Stimulated activated CD4-positive, alpha-beta T cell treated with anti-CD3 and anti-CD28 coated beads, Interleukin-15, amount 100 ng/mL, for 1 hour (primary cell): ENCODE measurements around the gene CSF1R.

Source experiments
- DNase-seq, 2 donors: peaks; one replicate each; pipeline ENCODE4 v3.0.0-alpha.2; 2020; ENCODE audit warnings: low read depth in 1 of 2, low spot score in 1 of 2

CSF1R gene

DNA sequence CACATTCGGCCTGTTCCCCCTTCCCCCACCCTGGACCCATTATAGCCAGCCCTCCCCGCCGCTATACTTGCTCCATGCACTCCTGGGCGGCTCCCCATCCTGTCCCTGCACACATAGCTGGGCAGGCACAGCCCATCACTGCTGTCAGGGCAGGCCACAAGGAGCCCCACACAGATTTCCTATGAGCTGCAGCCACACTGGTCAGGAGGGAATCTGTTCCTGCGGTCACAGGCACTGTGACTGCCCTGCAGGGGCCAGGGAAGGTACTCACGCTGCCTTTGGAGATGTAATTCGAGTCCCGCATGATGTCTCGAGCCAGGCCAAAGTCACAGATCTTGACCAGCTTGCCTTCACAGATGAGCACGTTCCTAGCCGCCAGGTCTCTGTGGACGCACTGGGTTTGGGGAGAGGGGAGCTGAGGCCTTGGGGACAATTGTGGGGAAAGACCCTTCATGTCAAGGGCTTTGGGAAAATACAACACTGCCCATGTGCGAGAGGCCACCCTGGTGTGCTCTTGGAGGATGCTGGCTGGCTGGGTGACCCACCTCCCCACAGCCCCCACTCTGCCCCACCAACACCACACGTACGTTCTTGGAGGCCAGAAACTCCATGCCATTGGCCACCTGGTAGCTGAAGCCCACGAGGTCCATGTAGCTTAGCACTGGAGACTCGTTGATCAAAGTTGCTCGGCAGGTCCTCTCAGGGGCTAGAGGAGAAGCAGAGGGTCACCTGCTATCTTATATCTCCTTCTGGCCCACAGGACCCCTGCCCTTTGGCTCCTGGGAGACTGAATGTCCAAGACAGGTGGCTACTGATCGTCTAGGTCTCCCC is 34.5 kb upstream of the CSF1R start:
- DNase-seq, result no peak

GRCh38 chr5:150120062-150120441 is 33.7 kb upstream of the CSF1R start:
- no peak for DNase-seq

GRCh38 chr5:150119421-150120061 is 33.2 kb upstream of the CSF1R start:
- no peak for DNase-seq

DNA sequence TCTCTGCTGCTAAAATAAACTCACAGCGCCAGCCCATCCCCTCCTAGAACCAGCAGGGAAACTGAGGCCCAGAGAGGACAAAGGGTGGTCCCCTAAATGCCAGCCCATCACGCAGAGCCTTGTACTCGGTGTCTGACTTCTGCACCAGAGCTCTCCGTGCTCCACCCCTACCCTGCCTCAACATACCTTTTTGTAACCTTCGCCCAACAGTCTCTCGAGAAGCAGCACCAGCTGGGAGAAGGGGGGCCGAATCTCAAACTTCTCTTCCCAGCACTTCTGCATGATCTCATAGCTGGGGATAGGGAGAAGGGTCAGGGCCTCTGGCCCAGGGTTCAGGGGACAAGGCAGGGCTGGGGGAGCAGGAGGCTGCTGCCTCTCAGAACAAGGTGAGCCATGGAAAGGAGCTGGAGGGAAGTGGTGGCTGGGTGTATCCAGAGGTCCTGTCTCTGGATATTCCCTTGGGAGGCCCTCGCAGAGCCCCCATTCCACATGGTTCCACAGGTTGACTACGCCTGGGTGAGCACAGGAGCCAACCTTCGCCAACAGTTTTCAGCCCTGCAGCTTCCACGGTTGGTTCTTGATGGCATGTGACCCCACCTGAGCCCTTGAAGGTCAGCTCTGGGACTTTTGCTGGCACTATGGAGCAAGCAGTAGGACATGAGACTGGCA is 32.3 kb upstream of the CSF1R start:
- DNase-seq, result no peak

GRCh38 chr5:150117945-150118560 is 31.7 kb upstream of the CSF1R start:
- no peak for DNase-seq

DNA sequence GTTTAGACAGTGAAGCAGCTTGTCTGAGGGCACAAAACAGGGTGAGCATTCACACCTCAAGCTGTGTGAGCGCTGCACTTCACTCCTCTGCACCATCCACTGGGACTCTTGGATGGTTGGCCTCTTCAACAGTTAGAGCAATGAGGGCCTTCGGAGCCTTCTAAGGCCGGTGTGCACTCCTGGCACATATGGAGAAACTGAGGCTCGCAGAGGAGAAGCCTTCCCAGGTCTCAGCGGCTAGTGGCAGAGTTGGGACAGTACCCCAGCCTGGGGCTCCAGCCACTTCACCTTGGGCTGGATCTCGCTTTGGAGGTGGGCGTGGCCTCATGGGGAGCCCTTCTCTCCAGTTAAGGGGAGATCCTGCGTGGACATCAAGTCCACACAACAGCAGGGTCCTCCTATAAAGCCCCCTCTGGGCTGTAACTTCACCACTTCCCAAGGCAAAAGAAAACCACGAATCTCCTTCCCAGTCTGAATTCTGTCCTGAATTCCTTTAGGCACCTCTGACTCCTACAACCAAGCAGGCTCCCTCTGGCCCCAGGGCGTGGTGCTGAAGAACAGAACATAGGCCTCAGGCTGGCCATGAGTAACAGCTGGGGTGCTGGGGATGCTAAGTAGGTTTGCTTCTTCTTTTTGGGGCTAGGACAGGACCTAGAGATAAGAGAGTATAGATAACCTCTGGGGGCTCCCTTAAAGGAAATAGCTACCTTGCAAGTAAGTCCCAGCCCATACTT is 30.5 kb upstream of the CSF1R start:
- DNase-seq, result no peak

- DNase-seq, result no peak
These were observed 28.5 kb upstream of the CSF1R start for GRCh38 chr5:150114773-150115408.

DNA sequence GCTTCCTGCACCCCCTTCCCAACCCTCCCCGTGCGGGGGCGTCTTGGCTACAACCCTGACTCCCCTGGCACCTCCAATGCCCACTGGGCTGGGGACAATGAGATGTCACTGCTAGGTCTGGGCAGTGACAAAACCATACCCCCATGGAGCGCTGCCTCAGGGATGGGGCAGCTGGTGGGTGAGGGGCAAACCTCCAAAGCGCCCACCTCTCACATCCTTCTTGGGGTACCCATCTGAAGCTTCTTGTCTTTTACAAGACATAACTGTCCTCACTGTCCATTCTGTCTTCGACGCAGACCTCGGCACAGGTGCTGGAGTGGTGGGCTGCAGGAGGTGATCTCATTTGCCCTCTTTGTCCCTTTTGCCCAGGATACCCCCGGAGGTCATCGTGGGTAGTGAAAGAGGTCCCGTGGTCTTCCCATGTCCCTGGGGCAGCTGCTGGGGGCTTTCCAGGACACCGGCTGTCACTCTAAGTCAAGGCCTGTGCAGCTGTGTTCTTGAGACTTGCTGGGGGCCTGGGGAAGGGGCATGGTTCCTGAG is 27.8 kb upstream of the CSF1R start:
- no peak for DNase-seq

- DNase-seq, result no peak
These were observed 26.8 kb upstream of the CSF1R start for GRCh38 chr5:150113047-150113744.

- DNase-seq, result no peak
These were observed 26.1 kb upstream of the CSF1R start for GRCh38 chr5:150112201-150113046.

GRCh38 chr5:150111122-150111521 is 24.8 kb upstream of the CSF1R start:
- DNase-seq, result no peak

GRCh38 chr5:150109921-150110320 is 23.6 kb upstream of the CSF1R start:
- DNase-seq, result no peak

DNA sequence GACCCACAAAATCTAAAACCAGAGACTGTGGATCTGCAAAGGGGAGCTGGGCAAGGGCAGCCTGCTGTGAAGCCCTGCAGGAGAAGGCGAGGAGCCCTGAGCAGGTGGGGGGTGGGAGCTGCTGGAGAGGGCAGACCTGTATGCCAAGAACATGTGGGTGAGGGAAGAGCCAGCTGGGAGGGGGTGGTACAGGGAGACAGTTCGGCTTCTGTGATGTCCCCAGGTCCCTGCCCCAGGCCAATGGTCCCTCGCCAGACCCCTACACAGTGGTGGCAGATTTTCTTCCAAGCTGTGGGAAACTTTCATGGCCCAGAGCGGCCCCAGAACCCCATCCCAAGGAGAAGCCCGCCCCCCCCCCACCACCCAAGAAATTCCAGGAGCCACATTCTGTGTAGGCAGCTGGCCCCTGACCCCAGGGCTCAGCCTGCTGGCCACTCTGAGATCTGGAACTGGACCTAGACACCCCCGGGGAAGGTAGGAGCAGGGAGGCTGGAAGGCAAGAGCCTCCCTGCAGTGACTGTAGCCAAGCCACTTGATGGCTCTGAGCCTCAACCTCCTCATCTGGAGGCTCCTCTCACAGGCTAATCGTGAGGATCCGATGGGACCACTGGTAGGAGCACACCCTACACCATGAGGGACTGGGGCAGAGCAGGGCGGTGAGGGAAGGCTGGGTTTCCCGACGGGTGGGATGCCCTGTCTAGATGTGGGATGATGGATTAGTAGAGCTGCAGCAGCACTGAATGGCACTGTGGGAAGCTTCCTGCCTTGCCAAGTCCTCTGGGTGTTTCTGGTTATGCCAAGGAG is 22.6 kb upstream of the CSF1R start:
- no peak for DNase-seq

- DNase-seq, result no peak
These were observed 21.6 kb upstream of the CSF1R start for GRCh38 chr5:150107909-150108447.

DNA sequence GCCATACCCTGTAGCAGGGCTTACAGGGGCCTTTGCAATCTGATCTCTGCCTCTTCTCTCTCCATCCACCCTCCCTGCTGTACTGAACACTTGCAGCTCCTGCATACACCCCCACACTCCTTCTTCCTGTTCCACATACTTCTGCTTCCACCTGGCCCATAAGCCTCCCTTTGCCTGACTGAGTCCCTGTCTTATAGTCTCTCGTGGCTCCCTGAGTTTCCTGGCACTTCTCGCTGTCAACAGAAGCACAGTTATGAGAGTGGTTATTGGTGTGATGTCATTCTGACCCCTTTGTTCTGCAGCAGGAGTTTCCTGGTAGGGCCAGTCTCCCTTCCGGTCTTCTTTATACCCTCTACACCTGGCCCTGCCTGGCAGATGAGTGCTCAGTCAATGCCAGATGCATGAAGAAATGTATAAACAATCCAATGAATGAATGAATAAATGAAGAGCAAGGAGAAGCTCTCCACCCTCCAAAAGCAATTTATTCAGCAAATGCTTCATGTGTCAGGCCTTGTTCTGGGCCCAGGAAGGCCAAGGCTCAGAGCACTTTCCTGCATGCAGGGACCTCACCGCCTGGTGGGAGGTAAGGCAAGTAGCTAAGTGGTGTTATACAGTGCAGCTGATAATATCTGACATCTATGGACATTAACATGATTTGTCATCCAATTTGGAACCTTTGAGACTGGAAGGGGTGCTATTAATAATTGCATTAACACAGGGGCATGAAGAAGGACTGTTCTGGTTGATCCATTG is 20.5 kb upstream of the CSF1R start:
- no peak for DNase-seq

GRCh38 chr5:150105928-150106615 is 19.7 kb upstream of the CSF1R start:
- no peak for DNase-seq

DNA sequence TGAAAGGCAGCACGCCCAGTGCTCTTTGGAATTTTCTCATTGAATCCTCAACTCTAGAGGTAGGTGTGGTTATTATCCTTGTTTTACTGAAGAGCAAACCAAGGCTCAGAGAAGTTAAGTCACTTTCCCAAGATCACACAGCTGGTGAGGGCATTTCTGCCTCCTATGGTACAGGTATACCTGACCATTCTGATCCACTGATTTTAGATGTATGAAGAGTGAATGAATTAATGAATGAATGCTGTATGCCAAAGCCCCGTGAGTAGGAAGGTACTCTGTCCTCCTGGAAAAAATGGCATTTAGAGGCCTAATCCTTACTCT is 18.2 kb upstream of the CSF1R start:
- DNase-seq, result no peak
